ENCODE data around the gene THYN1. TPM values are rescaled to one million over a fixed set of nuclear protein-coding genes. Genes with fewer than 3 reads are reported as not detected.

Gene THYN1
- total and polyA plus RNA-seq, 2 of the 13 experiments (the other 11 are each of a cell fraction or from before 2014, with no cell fraction given) = 36.1 to 87.6 TPM

DNA sequence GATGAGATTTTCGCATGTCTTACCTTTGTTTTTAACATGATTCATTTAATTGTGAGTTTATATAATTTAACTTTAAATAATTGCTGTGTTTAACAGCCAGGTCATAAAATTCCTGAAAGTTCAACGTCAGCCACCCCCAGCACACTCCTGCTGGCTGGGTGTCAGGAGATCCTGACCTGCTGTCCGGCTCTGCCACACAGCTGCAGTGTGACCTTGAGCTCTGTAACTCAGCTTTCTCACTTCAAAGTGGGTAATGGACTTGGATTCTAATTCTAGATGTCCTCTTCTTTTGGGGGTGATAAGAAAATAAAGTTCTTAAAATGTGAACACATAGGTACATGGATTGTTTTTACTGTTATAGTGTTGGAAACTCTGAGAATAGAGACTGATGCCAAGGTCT lies 17.8 kb downstream of the THYN1 start (continued):
- TF ChIP-seq, protein P1, sequence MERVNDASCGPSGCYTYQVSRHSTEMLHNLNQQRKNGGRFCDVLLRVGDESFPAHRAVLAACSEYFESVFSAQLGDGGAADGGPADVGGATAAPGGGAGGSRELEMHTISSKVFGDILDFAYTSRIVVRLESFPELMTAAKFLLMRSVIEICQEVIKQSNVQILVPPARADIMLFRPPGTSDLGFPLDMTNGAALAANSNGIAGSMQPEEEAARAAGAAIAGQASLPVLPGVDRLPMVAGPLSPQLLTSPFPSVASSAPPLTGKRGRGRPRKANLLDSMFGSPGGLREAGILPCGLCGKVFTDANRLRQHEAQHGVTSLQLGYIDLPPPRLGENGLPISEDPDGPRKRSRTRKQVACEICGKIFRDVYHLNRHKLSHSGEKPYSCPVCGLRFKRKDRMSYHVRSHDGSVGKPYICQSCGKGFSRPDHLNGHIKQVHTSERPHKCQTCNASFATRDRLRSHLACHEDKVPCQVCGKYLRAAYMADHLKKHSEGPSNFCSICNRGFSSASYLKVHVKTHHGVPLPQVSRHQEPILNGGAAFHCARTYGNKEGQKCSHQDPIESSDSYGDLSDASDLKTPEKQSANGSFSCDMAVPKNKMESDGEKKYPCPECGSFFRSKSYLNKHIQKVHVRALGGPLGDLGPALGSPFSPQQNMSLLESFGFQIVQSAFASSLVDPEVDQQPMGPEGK (CRISPR knock-in tag; IDR thresholded peaks at IDR 0.05) = 0 out of 2 replicates have a peak, but pooled peaks have one; percentile 19
- TF ChIP-seq MTERF4 (CRISPR knock-in tag; IDR thresholded peaks at IDR 0.05) (no peak), ZNF839 (CRISPR knock-in tag; IDR thresholded peaks at IDR 0.05; ENCODE audit: borderline replicate concordance) (no peak), HHEX (CRISPR knock-in tag; IDR thresholded peaks at IDR 0.05) (no peak), ZNF414 (CRISPR knock-in tag; IDR thresholded peaks at IDR 0.05) (no peak), SALL2 (CRISPR knock-in tag; IDR thresholded peaks at IDR 0.05) (no peak), ZNF614 (CRISPR knock-in tag; IDR thresholded peaks at IDR 0.05; ENCODE audit: borderline replicate concordance) (0 out of 2 replicates have a peak, but pooled peaks have one; percentile 23), SP140L (CRISPR knock-in tag; IDR thresholded peaks at IDR 0.05; ENCODE audit: borderline replicate concordance) (no peak), PHF8 (CRISPR knock-in tag; IDR thresholded peaks at IDR 0.05) (no peak), RNF2 (conservative IDR thresholded peaks at IDR 0.05; ENCODE audit: low read depth) (no peak), MATR3 (CRISPR knock-in tag; IDR thresholded peaks at IDR 0.05) (no peak), ONECUT2 (CRISPR knock-in tag; IDR thresholded peaks at IDR 0.05) (no peak), ZBTB20 (CRISPR knock-in tag; IDR thresholded peaks at IDR 0.05; ENCODE audit: borderline replicate concordance, low read depth) (no peak), SMAD9 (CRISPR knock-in tag; IDR thresholded peaks at IDR 0.05) (no peak), ZNF761 (CRISPR knock-in tag; conservative IDR thresholded peaks at IDR 0.05) (peak; percentile 82; the same call in 1 of the 2 replicates), CREB1 (IDR thresholded peaks at IDR 0.05) (no peak), CREB1 (CRISPR knock-in tag; IDR thresholded peaks at IDR 0.05) (0 out of 2 replicates have a peak, but pooled peaks have one; percentile 16), HOXA5 (CRISPR knock-in tag; IDR thresholded peaks at IDR 0.05) (no peak), MLLT10 (CRISPR knock-in tag; IDR thresholded peaks at IDR 0.05) (no peak), ZBED4 (CRISPR knock-in tag; IDR thresholded peaks at IDR 0.05; ENCODE audit: borderline replicate concordance) (no peak), YEATS2 (CRISPR knock-in tag; IDR thresholded peaks at IDR 0.05; ENCODE audit: borderline replicate concordance) (no peak), PHF20 (CRISPR knock-in tag; IDR thresholded peaks at IDR 0.05) (no peak)
- TF ChIP-seq, protein P2, sequence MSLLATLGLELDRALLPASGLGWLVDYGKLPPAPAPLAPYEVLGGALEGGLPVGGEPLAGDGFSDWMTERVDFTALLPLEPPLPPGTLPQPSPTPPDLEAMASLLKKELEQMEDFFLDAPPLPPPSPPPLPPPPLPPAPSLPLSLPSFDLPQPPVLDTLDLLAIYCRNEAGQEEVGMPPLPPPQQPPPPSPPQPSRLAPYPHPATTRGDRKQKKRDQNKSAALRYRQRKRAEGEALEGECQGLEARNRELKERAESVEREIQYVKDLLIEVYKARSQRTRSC (CRISPR knock-in tag; IDR thresholded peaks at IDR 0.05; ENCODE audit: low read depth) = no peak
